GM21515 (cell line): ENCODE measurements around the gene H6PD.

ENCODE experiments used
- ATAC-seq: cut with Tn5 transposase; IDR thresholded peaks from one replicate; pipeline ENCODE4 v1.9.1; 2021; ENCODE audit not compliant: unreplicated experiment

The H6PD gene

GRCh38 chr1:9275567-9276034, 41.0 kb downstream of the H6PD start:
- ATAC-seq, result no peak

GRCh38 chr1:9278116-9278515, 43.5 kb downstream of the H6PD start:
- no peak for ATAC-seq

- no peak for ATAC-seq
These were observed 44.1 kb downstream of the H6PD start for GRCh38 chr1:9278585-9279153.

DNA sequence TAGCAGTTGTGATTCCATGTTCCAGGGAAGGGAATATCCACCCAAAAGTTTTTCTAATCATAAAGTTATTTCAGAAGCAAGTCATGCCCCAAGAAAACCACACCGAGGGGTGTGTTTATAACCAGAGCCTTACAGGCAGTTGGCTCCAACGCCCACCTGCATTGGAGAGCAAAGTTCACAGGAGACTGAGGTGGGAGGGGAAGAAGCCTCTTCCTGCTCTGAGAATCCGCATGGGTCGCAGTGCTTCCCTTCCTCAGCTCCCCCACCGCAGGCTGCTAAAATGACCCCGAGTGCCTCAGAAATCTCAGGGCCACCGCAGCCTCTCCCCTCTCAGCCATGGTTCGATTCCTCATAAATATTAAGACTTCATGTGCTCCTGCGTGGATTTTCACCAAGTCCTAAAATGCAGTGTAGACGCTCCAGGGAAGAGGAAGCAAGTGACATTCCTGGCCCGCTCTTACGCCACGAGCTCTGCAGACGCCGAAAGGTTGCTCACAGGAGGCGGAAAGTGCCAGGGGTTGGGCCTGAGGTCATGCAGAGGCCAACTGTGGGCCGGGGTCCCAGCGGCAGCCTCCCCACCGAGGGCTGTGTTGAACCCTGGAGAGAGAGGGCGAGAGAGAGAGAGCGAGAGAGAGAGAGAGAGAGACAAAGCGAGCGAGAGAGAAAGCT, 44.7 kb downstream of the H6PD start:
- no peak for ATAC-seq

DNA sequence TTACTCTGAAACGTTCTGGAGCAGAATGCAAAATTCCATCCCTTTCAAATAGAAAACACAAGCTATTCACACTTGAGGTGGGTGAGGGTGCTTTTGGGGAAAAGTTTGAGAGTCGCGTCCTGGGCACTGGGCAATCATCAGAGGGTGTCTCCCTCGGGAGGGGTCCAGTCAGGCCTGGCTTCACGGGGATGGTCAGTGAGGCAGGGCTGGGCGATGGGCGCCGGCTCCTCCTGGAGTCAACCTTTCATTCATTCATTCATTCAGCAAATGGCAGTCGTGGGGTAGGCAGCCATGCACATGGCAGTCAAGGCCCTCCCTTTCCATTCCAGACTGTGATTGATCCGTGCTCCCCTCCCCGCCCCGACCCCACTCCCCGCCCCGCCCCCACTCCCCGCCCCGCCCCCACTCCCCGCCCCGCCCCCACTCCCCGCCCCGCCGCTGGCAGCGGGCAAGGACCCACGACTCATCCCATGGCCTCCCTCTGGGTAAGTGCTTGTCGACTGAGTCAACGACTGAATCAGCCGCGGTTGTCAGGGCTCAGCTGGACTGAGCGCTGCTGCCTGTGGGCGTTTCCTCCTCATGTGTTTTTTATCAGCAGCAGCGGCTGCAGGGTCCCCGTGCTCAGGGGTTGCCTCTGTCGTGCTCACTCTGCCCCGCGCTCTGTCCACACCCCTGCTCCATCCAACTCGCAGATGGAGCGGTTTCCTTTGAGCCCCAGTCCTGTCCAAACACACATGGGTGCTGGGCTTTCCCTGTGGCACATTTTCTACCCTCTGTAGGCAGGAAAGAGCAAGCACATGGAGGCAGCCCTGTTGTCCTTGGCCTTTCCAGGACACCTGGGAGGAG, 45.7 kb downstream of the H6PD start:
- no peak for ATAC-seq

DNA sequence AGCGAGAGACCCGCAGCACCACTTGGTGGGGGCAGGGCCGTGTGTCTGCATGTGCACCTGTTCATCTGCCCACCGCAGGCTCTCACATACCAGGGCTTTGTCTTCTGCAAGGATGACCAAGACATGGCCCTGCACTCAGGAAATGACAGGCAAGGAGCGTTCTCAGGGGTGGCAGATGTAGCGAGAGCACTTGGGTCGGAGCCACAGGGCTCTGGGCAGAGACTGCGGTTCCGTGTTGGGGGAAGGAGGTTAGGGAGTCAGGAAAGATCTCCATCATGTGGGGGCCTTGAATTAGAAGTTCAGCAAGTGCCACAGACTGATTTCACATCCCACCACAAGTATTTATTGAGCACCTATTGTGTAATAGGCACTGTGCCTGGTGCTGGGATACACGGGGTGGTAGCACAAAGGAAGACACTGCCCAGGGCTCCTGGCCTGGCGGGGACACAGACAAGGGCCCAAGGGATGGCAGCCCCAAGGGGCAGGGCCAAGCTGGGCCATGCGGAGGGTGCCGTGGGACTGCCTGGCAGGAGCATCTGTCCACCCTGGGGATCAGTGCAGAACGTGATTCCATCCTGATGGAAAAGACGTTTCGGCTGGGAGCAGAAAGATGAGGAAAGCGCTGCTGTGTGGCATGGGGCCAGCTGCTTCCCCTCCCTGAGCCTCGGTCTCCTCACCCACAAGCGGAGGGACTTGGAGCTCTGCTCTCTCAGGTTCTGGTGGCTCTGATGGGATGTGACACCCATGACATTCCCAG, 46.7 kb downstream of the H6PD start:
- no peak for ATAC-seq

DNA sequence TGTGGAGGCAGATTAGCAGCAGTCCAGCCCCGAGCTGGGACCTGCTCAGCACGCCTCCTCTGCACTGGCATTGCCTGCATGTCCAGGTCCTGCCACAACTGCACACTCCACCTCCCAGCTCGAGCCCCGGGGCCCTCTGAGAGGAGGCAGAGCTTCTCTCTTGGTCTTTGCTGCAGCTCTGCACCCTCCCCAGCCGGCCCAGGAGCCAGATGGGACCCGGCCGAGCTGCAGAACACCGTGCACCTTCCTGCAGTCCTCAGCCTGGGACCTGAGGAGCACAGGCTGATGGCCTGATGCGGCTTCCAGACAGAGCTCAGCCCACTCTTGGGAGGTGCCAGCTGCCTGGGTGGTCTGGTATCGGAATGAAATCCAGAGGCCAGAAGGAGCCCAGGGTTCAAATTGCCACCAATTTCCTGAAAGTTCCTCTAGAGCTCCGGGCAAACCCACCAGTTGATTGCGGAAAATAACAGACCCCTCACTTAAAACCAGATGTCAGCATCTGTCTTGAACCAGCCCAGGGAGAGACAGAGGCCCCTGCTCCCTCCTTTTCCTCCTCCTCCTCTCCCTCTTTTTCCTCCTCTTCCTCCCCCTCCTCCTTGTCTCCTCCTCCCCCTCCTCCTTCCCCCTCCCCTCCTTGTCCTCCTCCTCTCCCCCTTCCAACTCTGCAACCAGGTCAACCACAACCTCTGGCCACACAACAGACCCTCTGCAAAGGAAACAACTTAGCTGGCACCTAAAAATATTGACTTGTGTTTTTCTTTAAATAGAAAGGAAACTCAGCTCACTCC, 47.5 kb downstream of the H6PD start:
- no peak for ATAC-seq

GRCh38 chr1:9282696-9282955, 48.1 kb downstream of the H6PD start:
- ATAC-seq, result no peak

- no peak for ATAC-seq
These were observed 49.5 kb downstream of the H6PD start for GRCh38 chr1:9284061-9284460.

DNA sequence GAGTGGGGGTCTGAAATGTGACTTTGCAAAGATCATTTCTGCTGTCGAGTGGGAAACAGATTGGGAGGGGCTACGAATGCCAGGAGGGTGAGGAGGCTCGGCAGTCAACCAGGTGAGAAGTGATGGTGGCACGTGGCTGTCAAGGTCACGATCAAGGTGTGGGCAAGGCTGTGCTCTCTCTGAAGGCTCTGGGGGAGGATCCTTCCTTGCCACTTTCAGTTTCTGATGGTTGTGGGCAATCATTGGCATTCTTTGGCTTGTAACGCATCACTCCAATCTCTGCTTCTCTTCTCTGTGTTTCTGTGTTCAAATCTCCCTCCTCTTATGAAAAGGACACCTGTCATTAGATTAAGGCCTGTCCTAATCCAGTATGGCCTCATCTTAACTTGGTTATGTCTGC, 52.0 kb downstream of the H6PD start:
- ATAC-seq, result no peak

- ATAC-seq, result no peak
These were observed 54.5 kb downstream of the H6PD start for GRCh38 chr1:9289090-9289534.

DNA sequence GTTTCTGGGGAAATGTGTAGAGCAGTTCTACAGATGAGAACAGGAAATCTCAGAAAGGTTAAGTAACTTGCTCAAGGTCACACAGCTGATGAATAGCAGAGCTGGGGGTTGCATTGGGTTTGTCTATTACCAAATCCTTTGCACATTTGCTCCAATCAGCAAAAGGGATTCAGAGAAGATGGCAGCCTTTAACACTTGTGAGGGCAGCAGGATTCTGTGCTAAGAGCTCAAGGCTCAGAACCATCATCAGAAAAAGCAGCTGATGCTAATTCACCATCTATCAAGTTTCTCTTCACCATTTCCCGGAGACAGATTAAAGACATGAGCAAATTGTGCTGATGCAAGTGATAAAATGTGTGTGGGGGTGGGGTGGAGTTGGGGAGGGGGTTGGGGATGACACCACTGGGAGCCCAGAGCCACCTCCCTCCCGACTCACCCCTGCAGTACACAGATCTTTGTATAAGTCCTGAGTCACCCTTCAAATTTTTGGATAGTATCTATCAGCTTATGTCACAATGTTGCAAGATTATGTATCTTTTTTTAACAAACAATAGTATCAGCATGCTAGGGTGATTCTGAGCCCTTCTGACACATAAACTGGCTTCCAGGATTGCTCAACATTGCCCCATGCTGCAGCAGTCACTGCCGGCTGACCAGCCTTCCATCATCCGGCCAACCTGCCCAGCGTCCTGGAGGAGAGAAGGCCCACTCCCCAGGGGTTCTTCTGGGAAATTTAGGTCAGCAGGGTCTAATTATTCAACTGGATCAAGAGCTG, 55.3 kb downstream of the H6PD start:
- no peak for ATAC-seq

GRCh38 chr1:9291914-9292360, 57.4 kb downstream of the H6PD start:
- ATAC-seq, result no peak

DNA sequence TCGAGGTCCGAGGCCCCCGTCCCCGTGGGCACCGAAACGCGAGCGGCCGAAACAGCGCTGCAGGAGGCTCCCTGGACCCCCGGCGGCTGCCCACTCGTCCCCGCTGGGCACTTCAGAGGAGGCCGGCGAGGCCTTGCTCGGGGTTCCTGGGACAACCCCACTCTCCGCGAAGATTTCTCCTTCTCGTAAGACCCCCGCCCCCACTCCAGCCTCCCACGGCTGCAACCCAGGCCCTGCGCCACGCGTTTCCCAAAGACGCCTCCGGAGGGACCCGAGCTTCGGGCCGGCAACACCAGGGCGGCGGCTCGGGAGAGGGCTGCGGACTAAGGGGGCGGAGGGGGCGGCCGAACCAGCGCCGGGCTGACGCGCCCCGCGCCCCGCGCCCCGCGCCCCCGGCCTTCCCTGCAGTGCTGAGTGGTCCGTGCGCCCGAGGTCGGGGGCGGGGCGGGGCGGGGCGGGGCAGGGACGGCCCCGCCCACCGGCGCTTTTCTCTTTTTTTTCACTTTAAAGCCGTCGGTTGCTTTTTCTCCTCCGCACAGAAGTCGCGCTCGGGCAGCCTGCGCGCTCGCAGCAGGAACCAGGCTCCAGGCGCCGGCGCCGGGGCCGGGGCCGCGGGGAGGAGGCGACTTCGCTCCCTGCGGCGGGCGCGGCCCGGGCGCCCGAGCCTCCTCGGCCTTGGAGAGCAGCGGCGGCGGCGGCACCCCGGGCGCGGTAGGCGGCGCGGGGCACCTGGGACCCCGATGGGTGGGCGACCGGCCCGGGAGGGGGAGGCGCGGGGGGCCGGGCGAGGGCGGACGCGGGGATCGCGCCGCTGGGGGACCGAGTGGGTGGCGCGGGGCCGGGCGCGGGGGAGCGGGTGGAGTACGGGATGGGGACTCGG, 58.0 kb downstream of the H6PD start, which contains the start of gene SPSB1:
SPSB1 (plus strand) TSS at position 534 of the 880 bp plus-strand sequence. CDS start 62,998 bp downstream, outside the sequence.
- no peak for ATAC-seq

DNA sequence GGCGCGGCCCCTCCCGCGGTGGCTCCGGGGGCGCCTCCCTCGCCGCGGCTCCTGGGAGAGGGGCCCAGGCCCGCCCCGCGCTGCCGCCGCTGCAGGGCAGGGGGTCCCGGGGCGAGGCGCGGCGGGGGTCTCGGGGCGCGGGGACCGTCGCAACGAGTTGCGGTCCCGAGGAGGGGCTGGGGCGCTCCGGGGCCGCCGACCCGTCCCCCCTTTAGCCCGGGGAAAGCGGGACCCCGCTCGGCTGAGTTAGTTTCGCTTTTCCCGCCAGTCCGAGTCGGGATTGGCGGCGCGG, 58.6 kb downstream of the H6PD start:
- ATAC-seq, result no peak

- ATAC-seq, result no peak
These were observed 59.2 kb downstream of the H6PD start for GRCh38 chr1:9293533-9294404.

DNA sequence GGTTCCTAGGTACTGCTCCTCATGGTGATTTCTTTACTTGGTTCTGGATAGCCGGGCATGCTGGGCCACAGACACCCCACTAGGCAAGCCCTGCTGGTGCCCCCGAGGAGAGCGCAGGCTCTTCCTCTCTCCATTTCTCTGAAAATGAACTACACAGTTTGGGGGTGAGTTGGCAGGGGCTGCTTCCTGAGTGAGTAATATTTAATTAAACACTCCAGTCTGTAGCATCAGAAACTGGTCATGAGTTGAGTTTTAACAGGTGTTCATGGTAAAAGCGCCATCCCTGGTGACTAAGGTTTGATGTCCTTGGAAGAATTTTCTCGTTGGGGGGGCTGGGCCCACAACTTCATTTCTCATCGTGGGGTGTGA, 59.8 kb downstream of the H6PD start:
- ATAC-seq, result no peak
